IPS-20b (cell line): ENCODE data around the gene MICAL3.
"Not testable (repeated sequence)": the region's sequence is repeated elsewhere in the genome, so short reads cannot be mapped to it uniquely, and the experiment has no call there.

Experiments
- H3K27ac ChIP-seq: one replicate; pipeline ENCODE4 v1.5.1; 2013; ENCODE audit warnings: low read length
- H3K27me3 ChIP-seq: 2 replicates; pipeline ENCODE4 v1.6.1; 2013; ENCODE audit warnings: mild to moderate bottlenecking, low read length, inconsistent platforms; ENCODE audit not compliant: insufficient read depth
- H3K36me3 ChIP-seq: 2 replicates; pipeline ENCODE4 v1.6.1; 2013; ENCODE audit warnings: low read depth, mild to moderate bottlenecking, inconsistent platforms, low read length, moderate library complexity; ENCODE audit not compliant: insufficient read depth
- H3K4me1 ChIP-seq: 2 replicates; pipeline ENCODE4 v1.6.1; 2013; ENCODE audit warnings: mild to moderate bottlenecking, control low read depth, inconsistent platforms, low read length, moderate library complexity; ENCODE audit not compliant: insufficient read depth
- H3K4me3 ChIP-seq: 2 replicates; pipeline ENCODE4 v1.5.1; 2013; ENCODE audit warnings: mild to moderate bottlenecking, low read length, inconsistent platforms
- H3K9ac ChIP-seq: 2 replicates; pipeline ENCODE4 v1.6.1; 2013; ENCODE audit warnings: low read depth, mild to moderate bottlenecking, inconsistent platforms, low read length, moderate library complexity
- H3K9me3 ChIP-seq: 2 replicates; pipeline ENCODE4 v1.6.1; 2013; ENCODE audit warnings: mild to moderate bottlenecking, low read depth, low read length, inconsistent platforms; ENCODE audit not compliant: insufficient read depth

MICAL3 gene

DNA sequence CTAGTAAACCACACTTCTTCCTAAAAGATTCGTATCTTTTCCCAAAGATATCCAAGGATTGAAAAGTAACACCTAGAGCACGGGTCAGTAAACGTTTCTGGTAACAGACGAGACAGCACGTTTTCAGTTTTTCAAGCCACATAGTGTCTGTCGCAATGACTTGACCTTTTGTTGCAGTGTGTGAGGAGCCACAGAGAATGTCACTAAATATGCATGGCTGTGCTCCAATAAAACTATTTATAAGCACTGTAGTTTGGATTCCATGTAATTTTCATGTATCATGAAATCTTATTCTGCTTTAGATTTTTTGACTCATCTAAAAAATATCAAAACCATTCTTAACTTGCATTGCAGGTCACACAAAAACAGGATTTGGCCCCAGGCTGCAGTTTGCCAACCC, 18.3 kb upstream of the MICAL3 start:
- Histone ChIP-seq H3K27me3 (no peaks in the 10 kb centered on the region), H3K4me1 (no peaks in the 10 kb centered on the region), H3K9me3 (peaks cover 5% of the 10 kb centered on the region; the same call in 1 of the 2 replicates), H3K9ac (no peak overlapping the region), H3K27ac (no peak overlapping the region), H3K36me3 (no peaks in the 10 kb centered on the region), H3K4me3 (no peak overlapping the region)

DNA sequence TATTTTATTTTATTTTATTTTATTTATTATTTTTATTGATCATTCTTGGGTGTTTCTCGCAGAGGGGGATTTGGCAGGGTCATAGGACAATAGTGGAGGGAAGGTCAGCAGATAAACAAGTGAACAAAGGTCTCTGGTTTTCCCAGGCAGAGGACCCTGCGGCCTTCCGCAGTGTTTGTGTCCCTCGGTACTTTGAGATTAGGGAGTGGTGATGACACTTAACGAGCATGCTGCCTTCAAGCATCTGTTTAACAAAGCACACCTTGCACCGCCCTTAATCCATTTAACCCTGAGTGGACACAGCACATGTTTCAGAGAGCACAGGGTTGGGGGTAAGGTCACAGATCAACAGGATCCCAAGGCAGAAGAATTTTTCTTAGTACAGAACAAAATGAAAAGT, 16.5 kb upstream of the MICAL3 start:
- H3K9ac ChIP-seq, H3K27me3 ChIP-seq, H3K27ac ChIP-seq, H3K9me3 ChIP-seq, H3K4me1 ChIP-seq, H3K36me3 ChIP-seq, H3K4me3 ChIP-seq: not testable (repeated sequence)

DNA sequence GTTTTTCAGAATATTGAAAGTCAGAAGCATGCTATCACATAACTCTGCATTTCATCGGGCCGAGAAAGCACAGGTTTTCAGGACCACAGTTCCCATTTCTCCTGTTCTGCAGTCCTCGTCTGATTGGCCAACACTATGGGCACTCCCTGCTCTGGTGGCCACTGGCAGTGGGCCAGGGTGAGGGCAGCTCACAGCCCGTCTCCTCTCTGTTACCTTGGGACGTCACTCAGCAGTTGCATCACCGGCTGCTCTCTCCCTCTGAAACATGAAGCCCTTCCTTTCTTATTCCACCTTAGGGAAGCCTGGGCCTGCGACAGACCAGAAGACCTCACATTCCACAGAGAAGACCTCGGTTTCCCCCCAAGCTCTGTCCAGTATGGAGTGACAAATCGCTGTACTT, 11.4 kb upstream of the MICAL3 start:
- H3K36me3 ChIP-seq = no peaks in the 10 kb centered on the region
- H3K9me3 ChIP-seq = no peaks in the 10 kb centered on the region
- no peak overlapping the region for H3K9ac ChIP-seq
- H3K27ac ChIP-seq = no peak overlapping the region
- H3K27me3 ChIP-seq = no peaks in the 10 kb centered on the region
- no peaks in the 10 kb centered on the region for H3K4me1 ChIP-seq
- H3K4me3 ChIP-seq = no peak overlapping the region

DNA sequence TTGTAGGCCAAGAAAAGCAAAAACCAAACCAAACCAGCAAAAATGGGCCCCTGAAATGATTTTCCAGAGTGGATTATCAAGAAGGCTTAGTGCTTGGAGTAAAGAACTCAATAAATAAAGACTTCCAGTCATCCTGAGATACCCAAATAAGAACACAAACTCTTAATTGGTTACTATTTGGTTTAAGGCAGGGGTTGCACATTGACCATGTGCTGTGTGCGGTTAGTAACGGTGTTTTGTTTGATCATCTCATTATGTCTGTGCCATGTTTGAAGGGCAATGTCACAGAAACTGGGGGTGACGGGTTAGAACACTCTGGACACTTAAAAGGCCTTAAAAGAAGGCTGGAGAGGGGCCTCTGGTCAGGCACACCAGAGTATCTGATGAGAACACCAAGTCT, 9.7 kb upstream of the MICAL3 start:
- H3K9me3 ChIP-seq = no peaks in the 10 kb centered on the region
- H3K9ac ChIP-seq = no peak overlapping the region
- H3K27ac ChIP-seq = no peak overlapping the region
- no peak overlapping the region for H3K4me3 ChIP-seq
- H3K36me3 ChIP-seq = no peaks in the 10 kb centered on the region
- peaks cover 7% of the 10 kb centered on the region; the same call in 1 of the 2 replicates for H3K27me3 ChIP-seq
- no peaks in the 10 kb centered on the region for H3K4me1 ChIP-seq

DNA sequence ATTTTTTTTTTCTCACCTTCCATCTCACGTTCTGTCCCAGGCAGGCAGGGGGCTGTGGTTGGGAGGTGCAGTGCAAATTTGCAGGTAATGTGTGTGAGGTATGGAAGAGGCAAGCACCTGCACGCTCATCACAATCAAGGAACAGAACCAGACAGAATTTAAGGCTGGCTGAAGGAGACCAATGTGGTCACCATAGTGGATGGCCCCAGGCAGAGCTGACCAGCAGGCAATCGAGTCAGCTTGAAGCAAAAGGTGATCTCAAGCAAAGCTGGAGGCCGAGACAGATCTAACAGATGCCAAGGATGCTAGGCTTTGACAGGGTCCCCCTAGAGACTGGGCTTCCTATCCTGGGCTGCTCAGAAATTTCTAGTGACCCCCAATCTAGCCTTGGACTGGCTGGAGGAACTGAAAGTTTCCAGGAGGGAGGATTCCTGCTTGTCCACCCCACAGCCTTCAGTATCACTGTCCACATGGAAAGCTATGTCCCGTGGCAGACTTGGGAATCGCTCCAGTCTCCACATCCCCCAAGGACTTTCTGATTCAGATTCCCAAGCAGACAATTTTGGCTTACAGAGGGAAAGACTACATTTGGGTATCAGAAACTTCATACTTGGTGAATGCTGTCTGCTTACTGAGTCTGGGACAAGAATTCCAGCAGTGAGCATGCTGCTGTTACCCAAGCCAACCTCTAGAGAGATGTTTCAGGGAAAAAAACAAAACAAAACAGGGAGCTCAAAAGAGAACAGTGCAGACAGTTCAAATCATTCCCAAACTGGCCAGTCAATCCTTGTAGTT, 9.0 kb upstream of the MICAL3 start:
- Histone ChIP-seq H3K9ac (no peak overlapping the region), H3K4me1 (no peaks in the 10 kb centered on the region), H3K4me3 (no peak overlapping the region), H3K36me3 (no peaks in the 10 kb centered on the region), H3K9me3 (no peaks in the 10 kb centered on the region), H3K27me3 (peaks cover 13% of the 10 kb centered on the region; the same call in 1 of the 2 replicates), H3K27ac (no peak overlapping the region)

DNA sequence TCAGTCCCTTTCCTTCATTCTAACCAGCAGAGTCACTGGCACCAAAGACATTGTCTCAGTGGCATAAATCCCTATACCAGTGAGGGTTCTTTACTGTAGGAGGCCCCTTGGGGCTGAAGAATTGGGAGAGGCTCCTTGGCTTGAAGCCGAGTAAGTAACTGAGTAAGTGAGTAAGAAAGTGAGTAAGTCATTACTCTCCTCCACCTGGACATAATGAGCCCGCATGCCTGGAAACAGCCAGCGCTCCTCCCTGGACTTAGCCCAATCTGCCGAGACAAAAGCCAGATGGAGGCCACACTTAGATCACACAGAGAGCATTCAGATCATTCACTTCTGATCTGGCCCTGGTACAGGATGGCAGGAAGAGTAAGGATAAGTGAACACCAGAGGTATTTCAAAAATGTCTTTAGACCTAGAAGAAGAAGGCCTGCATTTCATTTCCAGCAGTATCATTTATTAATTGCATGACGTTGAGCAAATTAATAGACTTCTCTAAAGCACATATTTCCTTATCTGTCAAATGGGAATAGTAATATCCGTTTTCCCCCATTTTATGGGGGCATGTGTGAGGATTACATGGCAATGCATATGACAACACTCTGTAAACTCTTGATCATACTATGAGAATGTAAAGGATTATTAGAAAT, 8.2 kb upstream of the MICAL3 start:
- Histone ChIP-seq H3K36me3 (no peaks in the 10 kb centered on the region), H3K9me3 (no peaks in the 10 kb centered on the region), H3K9ac (no peak overlapping the region), H3K27ac (no peak overlapping the region), H3K4me3 (no peak overlapping the region), H3K27me3 (peaks cover 20% of the 10 kb centered on the region), H3K4me1 (no peaks in the 10 kb centered on the region)

DNA sequence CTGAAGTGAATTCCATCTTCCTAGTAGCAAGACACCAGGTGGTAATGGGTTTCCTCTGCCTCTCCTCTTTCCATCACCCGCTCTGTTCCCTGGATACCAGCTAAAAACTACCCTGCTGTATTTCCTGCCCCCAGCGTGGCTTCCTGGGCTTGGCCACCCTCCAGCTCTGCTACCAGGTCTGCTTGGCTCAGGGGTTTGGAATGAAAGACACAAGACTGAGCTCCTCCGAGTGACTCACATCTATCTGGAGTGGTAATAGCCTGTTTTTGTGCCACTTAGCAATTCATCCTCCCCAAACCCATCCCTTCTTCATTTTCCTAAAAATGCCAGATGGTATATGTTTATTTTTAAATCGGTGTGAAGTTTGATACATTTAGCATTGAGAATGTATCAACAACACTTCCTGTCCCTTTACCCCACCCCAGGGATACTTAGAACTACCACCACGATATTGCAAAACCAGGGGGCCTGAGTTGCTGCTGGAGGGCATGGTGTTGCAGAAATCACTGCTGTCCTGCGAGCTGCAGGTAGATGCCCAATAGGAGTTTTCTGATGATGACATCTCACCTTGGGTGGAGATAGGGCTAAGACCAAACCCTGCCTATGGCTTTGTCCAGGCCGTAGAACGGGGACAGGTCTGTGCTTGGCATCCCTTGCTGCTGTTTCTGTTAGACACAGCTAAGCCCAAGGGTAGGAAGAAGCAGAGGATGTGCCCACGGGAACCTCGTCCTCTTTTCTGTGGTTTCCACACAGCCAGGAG, 7.5 kb upstream of the MICAL3 start:
- H3K36me3 ChIP-seq = no peaks in the 10 kb centered on the region
- H3K27ac ChIP-seq = no peak overlapping the region
- no peaks in the 10 kb centered on the region for H3K4me1 ChIP-seq
- no peaks in the 10 kb centered on the region for H3K9me3 ChIP-seq
- no peak overlapping the region for H3K9ac ChIP-seq
- H3K27me3 ChIP-seq = peaks cover 26% of the 10 kb centered on the region
- no peak overlapping the region for H3K4me3 ChIP-seq

DNA sequence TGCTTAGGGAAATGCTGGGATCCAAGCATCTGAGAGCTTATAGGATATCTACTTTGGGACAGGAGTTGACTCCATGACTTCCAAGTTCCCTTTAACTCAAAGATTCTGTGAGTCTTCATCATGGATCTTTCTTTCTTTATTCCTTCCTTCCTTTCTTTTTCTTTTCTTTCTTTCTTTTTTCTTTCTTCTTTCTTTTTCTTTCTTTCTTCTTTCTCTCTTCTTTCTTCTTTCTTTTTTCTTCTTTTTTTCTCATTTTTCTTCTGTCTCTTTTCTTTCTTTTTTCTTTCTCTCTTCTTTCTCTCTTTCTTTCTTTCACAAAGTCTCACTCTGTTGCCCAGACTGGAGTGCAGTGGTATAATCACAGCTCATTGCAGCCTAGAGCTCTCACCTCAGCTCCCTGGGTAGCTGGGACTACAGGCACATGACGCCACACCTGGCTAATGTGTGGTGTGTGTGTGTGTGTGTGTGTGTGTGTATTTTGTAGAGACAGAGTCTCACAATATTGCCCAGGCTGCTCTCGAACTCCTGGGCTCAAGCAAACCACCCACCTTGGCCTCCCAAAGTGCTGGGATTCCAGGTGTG, 5.4 kb upstream of the MICAL3 start:
- Histone ChIP-seq H3K4me1 (no peaks in the 10 kb centered on the region), H3K27ac (no peak overlapping the region), H3K9me3 (no peaks in the 10 kb centered on the region), H3K4me3 (no peak overlapping the region), H3K27me3 (peaks cover 47% of the 10 kb centered on the region), H3K36me3 (no peaks in the 10 kb centered on the region), H3K9ac (no peak overlapping the region)

DNA sequence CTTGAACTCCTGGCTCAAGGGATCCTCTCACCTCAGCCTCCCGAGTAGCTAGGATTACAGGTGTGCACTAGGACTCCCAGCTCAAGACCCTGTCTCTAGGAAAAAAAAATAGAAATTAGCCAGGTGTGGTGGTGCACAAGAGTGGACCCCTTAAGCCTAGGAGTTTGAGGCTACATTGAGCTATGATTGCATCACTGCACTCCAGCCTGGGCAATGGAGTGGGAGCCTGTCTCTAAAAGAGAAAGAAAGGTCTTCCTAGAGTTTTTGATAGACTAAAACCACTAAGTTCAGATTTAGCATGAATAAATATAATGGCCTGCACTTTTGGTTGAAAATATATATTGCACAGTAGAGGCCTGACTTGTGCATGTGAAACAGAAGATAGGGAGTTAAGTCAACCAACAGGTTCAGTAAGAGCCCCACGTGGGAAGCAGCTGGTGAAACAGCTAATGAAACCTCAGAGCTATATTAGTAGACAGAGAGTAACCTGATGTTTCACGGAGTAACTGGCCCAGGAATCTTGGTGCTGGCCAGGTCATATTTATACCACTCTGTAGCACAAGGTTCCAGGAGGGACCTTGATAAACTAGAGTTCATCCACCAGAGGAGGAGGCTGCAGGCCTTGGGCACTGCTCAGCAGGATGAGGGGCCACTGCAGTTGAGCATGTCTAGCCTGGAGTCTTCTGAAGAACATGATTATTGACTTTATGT, 4.6 kb upstream of the MICAL3 start:
- H3K27ac ChIP-seq = no peak overlapping the region
- peaks cover 55% of the 10 kb centered on the region for H3K27me3 ChIP-seq
- H3K4me3 ChIP-seq = no peak overlapping the region
- no peak overlapping the region for H3K9ac ChIP-seq
- H3K4me1 ChIP-seq = no peaks in the 10 kb centered on the region
- H3K9me3 ChIP-seq = no peaks in the 10 kb centered on the region
- H3K36me3 ChIP-seq = no peaks in the 10 kb centered on the region

DNA sequence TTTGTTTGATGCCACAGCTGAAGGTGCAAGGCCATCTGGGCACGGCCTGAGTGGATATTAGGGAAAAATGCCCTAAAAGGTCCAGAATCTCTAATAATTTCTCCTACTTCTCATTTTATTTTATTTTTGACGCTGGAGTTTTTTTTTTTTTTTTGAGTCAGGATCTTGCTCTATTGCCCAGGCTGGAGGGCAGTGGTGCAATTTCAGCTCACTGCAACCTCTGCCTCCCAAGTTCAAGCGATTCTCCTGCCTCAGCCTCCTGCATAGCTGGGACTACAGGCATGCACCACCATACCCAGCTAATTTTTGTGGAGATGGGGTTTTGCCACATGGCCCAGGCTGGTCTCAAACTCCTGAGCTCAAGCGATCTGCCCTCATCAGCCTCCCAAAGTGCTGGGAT, 1.5 kb upstream of the MICAL3 start:
- peaks cover 78% of the 10 kb centered on the region for H3K27me3 ChIP-seq

More for the DNA sequence above, 1.5 kb upstream of the MICAL3 start:
- not testable (repeated sequence) for H3K36me3 ChIP-seq, H3K4me3 ChIP-seq, H3K4me1 ChIP-seq, H3K9me3 ChIP-seq, H3K27ac ChIP-seq, H3K9ac ChIP-seq
